ENCODE measurements around the gene VPS16. TPM values are rescaled to one million over a fixed set of nuclear protein-coding genes. Genes with fewer than 3 reads are reported as not detected.

VPS16 gene
- total and polyA plus RNA-seq, 2 experiments from 2014 or later, result 24.2 to 35.2 TPM

GRCh38 chr20:2858591-2858990 is 18.0 kb downstream of the VPS16 start:
- peaks cover 18% of the 10 kb centered on the region; the same call in 1 of the 2 replicates for H3K79me2 ChIP-seq (ENCODE audit: insufficient read depth)
- H3F3A ChIP-seq (ENCODE audit: insufficient read depth), result peaks cover 13% of the 10 kb centered on the region; the same call in 1 of the 2 replicates
- H3K9ac ChIP-seq, result no peak overlapping the region
- H3K36me3 ChIP-seq (ENCODE audit: low read depth), result no peaks in the 10 kb centered on the region
- no peak overlapping the region for H2AFZ ChIP-seq
- no peak for TF ChIP-seq EZH2phosphoT487 (IDR thresholded peaks at IDR 0.05; ENCODE audit: insufficient read depth, low read depth)
- peak overlapping the region; percentile 43; the same call in 1 of the 2 replicates for H3K27ac ChIP-seq
- no peaks in the 10 kb centered on the region for H3K9me3 ChIP-seq (ENCODE audit: low read depth)
- no peaks in the 10 kb centered on the region for H3K27me3 ChIP-seq (replicated peaks; ENCODE audit: insufficient read depth)
- no peaks in the 10 kb centered on the region for H3K9me2 ChIP-seq (ENCODE audit: insufficient read depth)
- peak; percentile 9 for DNase-seq
- WGBS, 2 experiments (ENCODE audit: low coverage in 1 of 2, low lambda C conversion rate in 2 of 2, missing lambda C conversion rate in 2 of 2), result 76 to 84% methylated on average over 2 of the region's 2 CpGs
- H4K20me1 ChIP-seq (ENCODE audit: insufficient read depth), result no peaks in the 10 kb centered on the region
- in situ Hi-C loops (cut with MboI), result loop anchor here (10.0 kb wide), 1 partner anchor 104 kb away; no protein-coding TSS in a partner anchor
- no peak overlapping the region for H3K4me2 ChIP-seq (ENCODE audit: unreplicated experiment)
- H3K4me1 ChIP-seq (ENCODE audit: insufficient read depth), result peaks cover 12% of the 10 kb centered on the region
- no peak overlapping the region for H3K4me3 ChIP-seq

- 62 to 76% methylated on average over 3 to 4 of the region's 4 CpGs for WGBS, 2 experiments (ENCODE audit: low coverage in 1 of 2, low lambda C conversion rate in 2 of 2, missing lambda C conversion rate in 2 of 2)
- TF ChIP-seq EZH2 (IDR thresholded peaks at IDR 0.05; ENCODE audit: insufficient read depth, poor library complexity, severe bottlenecking) (no peak), EZH2phosphoT487 (IDR thresholded peaks at IDR 0.05; ENCODE audit: insufficient read depth, low read depth) (no peak)
Observed at GRCh38 chr20:2859330-2860121, 19.0 kb downstream of the VPS16 start.

DNA sequence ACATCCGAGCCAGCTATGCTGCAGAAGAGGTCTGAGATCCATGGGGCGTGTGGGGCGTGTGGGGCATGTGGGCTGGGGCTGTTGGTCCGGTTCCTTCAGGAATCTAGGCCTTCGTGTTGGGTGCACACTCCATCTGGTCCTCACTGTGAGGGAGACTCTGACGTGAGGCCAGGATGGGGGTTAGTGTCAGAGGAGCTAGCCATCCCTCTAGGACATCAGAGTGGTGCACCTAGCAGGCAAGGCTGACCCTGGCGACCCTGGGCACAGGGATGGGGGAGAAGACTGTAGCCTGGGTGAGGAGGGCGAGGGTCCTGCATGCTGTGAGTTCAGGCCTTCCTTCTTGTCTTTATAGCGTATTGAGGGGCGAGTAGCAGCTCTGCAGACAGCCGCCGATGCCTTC is 24.1 kb downstream of the VPS16 start:
- no peak overlapping the region for H3K9ac ChIP-seq
- no peaks in the 10 kb centered on the region for H3K36me3 ChIP-seq (ENCODE audit: low read depth)
- H3K27ac ChIP-seq, result no peak overlapping the region
- no peak overlapping the region for H2AFZ ChIP-seq
- H3F3A ChIP-seq (ENCODE audit: insufficient read depth), result peaks cover 10% of the 10 kb centered on the region
- H3K4me3 ChIP-seq, result no peak overlapping the region
- H3K4me1 ChIP-seq (ENCODE audit: insufficient read depth), result peaks cover 4% of the 10 kb centered on the region
- no peaks in the 10 kb centered on the region for H3K9me2 ChIP-seq (ENCODE audit: insufficient read depth)
- H4K20me1 ChIP-seq (ENCODE audit: insufficient read depth), result no peaks in the 10 kb centered on the region
- H3K27me3 ChIP-seq (replicated peaks; ENCODE audit: insufficient read depth), result no peaks in the 10 kb centered on the region
- H3K4me2 ChIP-seq (ENCODE audit: unreplicated experiment), result no peak overlapping the region
- in situ Hi-C loops (cut with MboI), result no loop called here
- no peak for DNase-seq
- no peaks in the 10 kb centered on the region for H3K79me2 ChIP-seq (ENCODE audit: insufficient read depth)
- TF ChIP-seq EZH2 (IDR thresholded peaks at IDR 0.05; ENCODE audit: insufficient read depth, poor library complexity, severe bottlenecking), result no peak
- no peak for TF ChIP-seq EZH2phosphoT487 (IDR thresholded peaks at IDR 0.05; ENCODE audit: insufficient read depth, low read depth)
- no peaks in the 10 kb centered on the region for H3K9me3 ChIP-seq (ENCODE audit: low read depth)
- WGBS, 2 experiments (ENCODE audit: low coverage in 1 of 2, low lambda C conversion rate in 2 of 2, missing lambda C conversion rate in 2 of 2), result 93 to 97% methylated on average over 12 of the region's 12 CpGs

More at GRCh38 chr20:2859330-2860121, 19.0 kb downstream of the VPS16 start:
- H3K79me2 ChIP-seq (ENCODE audit: insufficient read depth), result peaks cover 14% of the 10 kb centered on the region; the same call in 1 of the 2 replicates
- DNase-seq, result peak; percentile 70
- H3K4me3 ChIP-seq, result no peak overlapping the region
- peak overlapping the region; percentile 43 for H3K27ac ChIP-seq
- in situ Hi-C loops (cut with MboI), result loop anchor here (10.0 kb wide), 1 partner anchor 105 kb away; no protein-coding TSS in a partner anchor
- H3K36me3 ChIP-seq (ENCODE audit: low read depth), result no peaks in the 10 kb centered on the region
- no peaks in the 10 kb centered on the region for H3K27me3 ChIP-seq (replicated peaks; ENCODE audit: insufficient read depth)
- no peaks in the 10 kb centered on the region for H3K9me3 ChIP-seq (ENCODE audit: low read depth)
- H3K9me2 ChIP-seq (ENCODE audit: insufficient read depth), result no peaks in the 10 kb centered on the region
- H3F3A ChIP-seq (ENCODE audit: insufficient read depth), result peaks cover 13% of the 10 kb centered on the region; the same call in 1 of the 2 replicates
- peak overlapping the region; percentile 37 for H3K4me2 ChIP-seq (ENCODE audit: unreplicated experiment)
- H3K4me1 ChIP-seq (ENCODE audit: insufficient read depth), result peaks cover 12% of the 10 kb centered on the region
- H2AFZ ChIP-seq, result no peak overlapping the region; the same call in 1 of the 2 replicates
- no peak overlapping the region for H3K9ac ChIP-seq
- H4K20me1 ChIP-seq (ENCODE audit: insufficient read depth), result no peaks in the 10 kb centered on the region

DNA sequence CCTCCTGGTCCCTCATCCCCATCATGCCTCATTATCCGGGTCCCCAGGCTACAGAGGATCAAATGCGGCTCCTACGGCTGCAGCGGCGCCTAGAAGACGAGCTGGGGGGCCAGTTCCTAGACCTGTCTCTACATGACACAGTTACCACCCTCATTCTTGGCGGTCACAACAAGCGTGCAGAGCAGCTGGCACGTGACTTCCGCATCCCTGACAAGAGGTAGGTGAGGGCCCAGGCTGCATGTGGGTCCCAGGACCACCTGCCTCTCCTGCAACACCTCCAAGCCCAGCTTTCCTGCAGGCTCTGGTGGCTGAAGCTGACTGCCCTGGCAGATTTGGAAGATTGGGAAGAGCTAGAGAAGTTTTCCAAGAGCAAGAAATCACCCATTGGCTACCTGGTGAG is 24.6 kb downstream of the VPS16 start:
- H3K9me2 ChIP-seq (ENCODE audit: insufficient read depth), result no peaks in the 10 kb centered on the region
- no peak overlapping the region for H3K4me2 ChIP-seq (ENCODE audit: unreplicated experiment)
- H3K4me1 ChIP-seq (ENCODE audit: insufficient read depth), result peaks cover under 1% of the 10 kb centered on the region
- H2AFZ ChIP-seq, result no peak overlapping the region
- no peaks in the 10 kb centered on the region for H3K27me3 ChIP-seq (replicated peaks; ENCODE audit: insufficient read depth)
- no peaks in the 10 kb centered on the region for H3K36me3 ChIP-seq (ENCODE audit: low read depth)
- no peaks in the 10 kb centered on the region for H3K79me2 ChIP-seq (ENCODE audit: insufficient read depth)
- no peak overlapping the region for H3K9ac ChIP-seq
- H3K4me3 ChIP-seq, result no peak overlapping the region
- no peak for TF ChIP-seq EZH2 (IDR thresholded peaks at IDR 0.05; ENCODE audit: insufficient read depth, poor library complexity, severe bottlenecking)
- no peak for TF ChIP-seq EZH2phosphoT487 (IDR thresholded peaks at IDR 0.05; ENCODE audit: insufficient read depth, low read depth)
- H4K20me1 ChIP-seq (ENCODE audit: insufficient read depth), result no peaks in the 10 kb centered on the region
- DNase-seq, result no peak
- H3K27ac ChIP-seq, result no peak overlapping the region
- H3F3A ChIP-seq (ENCODE audit: insufficient read depth), result peaks cover 10% of the 10 kb centered on the region
- WGBS, 2 experiments (ENCODE audit: low coverage in 1 of 2, low lambda C conversion rate in 2 of 2, missing lambda C conversion rate in 2 of 2), result 97 to 99% methylated on average over 10 of the region's 10 CpGs
- in situ Hi-C loops (cut with MboI), result no loop called here
- no peaks in the 10 kb centered on the region for H3K9me3 ChIP-seq (ENCODE audit: low read depth)
